ENCODE results near the gene CEP350. TPM values are rescaled to one million over a fixed set of nuclear protein-coding genes. Genes with fewer than 3 reads are reported as not detected.

The CEP350 gene
- total RNA-seq, 1 experiment from 2014 or later: 17.1 TPM

DNA sequence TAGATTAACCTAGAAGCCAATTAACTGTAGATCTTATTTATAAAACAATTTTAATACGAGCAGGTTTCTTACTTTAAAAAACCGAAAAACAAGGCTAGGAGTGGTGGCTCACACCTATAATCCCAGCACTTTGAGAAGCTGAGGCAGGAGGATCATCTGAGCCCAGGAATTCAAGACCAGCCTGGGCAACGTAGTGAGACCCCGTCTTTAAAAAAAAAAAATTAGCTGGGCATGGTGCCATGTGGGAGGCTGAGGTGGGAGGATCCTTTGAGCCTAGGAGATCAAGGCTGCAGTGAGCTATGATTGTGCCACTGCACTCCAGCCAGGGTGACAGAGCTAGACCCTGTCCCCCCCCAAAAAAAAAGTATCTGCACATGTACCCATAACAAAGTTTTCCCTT is 110.8 kb downstream of the CEP350 start:
- CTCF ChIA-PET: no interaction called here
- no peak for ATAC-seq
- H3K4me3 ChIP-seq (ENCODE audit: low read length): no peak overlapping the region

DNA sequence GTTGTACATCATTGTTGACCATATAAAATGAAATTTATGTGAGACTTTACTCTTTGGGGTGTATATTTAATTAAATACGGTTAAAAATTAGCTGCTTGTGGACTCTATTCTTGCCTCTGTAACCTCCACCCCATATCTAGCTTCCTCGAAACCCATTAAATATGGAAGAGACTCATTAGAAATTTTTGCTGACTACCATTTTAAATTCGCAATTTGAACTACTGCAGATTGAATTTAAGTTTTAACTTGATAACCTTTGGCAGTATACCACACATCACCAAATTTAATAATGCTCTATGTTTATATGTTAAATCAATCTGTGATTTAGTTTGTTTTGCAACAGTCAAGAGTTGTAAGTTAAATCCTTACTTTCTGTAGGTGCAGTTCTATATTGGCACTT is 111.5 kb downstream of the CEP350 start:
- no peaks in the 10 kb centered on the region for H3K9me3 ChIP-seq (ENCODE audit: low read length)
- TF ChIP-seq EZH2 (IDR thresholded peaks at IDR 0.05; ENCODE audit: low read length, unreplicated experiment): no peak
- no peaks in the 10 kb centered on the region for H3K27me3 ChIP-seq (ENCODE audit: low read length)
- no peak overlapping the region for H3K4me3 ChIP-seq (ENCODE audit: low read length)
- H3K79me2 ChIP-seq (ENCODE audit: low read length): no peaks in the 10 kb centered on the region
- H3K27ac ChIP-seq (ENCODE audit: low read length): no peak overlapping the region
- H2AFZ ChIP-seq (ENCODE audit: low read length): no peak overlapping the region
- H3K36me3 ChIP-seq (ENCODE audit: low read depth, low read length): peaks cover 5% of the 10 kb centered on the region; the same call in 1 of the 2 replicates
- ATAC-seq: no peak
- H3K4me2 ChIP-seq (ENCODE audit: low read length): no peak overlapping the region
- ChIA-PET POLR2A (ENCODE audit: unreplicated experiment) (no interaction called here), CTCF (no interaction called here)
- BruUV-seq (replicated peaks): no TSS peak
- H4K20me1 ChIP-seq (ENCODE audit: low read length): no peaks in the 10 kb centered on the region
- no peak for DNase-seq
- no peak overlapping the region for H3K9ac ChIP-seq (ENCODE audit: low read length)
- no peaks in the 10 kb centered on the region for H3F3A ChIP-seq (ENCODE audit: low read length, unreplicated experiment)
- no peaks in the 10 kb centered on the region for H3K4me1 ChIP-seq (ENCODE audit: insufficient read depth, low read length)
- no peaks in the 10 kb centered on the region for H3K9me2 ChIP-seq (replicated peaks; ENCODE audit: low read length)
- intact Hi-C loops (cut with micrococcal nuclease): no loop called here

More for the DNA sequence above, 110.8 kb downstream of the CEP350 start:
- Histone ChIP-seq H3K27ac (ENCODE audit: low read length) (no peak overlapping the region), H2AFZ (ENCODE audit: low read length) (no peak overlapping the region), H3K36me3 (ENCODE audit: low read depth, low read length) (peaks cover 5% of the 10 kb centered on the region; the same call in 1 of the 2 replicates), H3K9me3 (ENCODE audit: low read length) (no peaks in the 10 kb centered on the region), H3K79me2 (ENCODE audit: low read length) (no peaks in the 10 kb centered on the region), H3F3A (ENCODE audit: low read length, unreplicated experiment) (no peaks in the 10 kb centered on the region), H3K9me2 (replicated peaks; ENCODE audit: low read length) (no peaks in the 10 kb centered on the region), H3K27me3 (ENCODE audit: low read length) (no peaks in the 10 kb centered on the region), H3K4me1 (ENCODE audit: insufficient read depth, low read length) (no peaks in the 10 kb centered on the region), H4K20me1 (ENCODE audit: low read length) (no peaks in the 10 kb centered on the region), H3K9ac (ENCODE audit: low read length) (no peak overlapping the region), H3K4me2 (ENCODE audit: low read length) (no peak overlapping the region)
- POLR2A ChIA-PET (ENCODE audit: unreplicated experiment): no interaction called here
- intact Hi-C loops (cut with micrococcal nuclease): no loop called here
- no peak for DNase-seq
- TF ChIP-seq EZH2 (IDR thresholded peaks at IDR 0.05; ENCODE audit: low read length, unreplicated experiment): no peak
- TF ChIP-seq, protein P1, sequence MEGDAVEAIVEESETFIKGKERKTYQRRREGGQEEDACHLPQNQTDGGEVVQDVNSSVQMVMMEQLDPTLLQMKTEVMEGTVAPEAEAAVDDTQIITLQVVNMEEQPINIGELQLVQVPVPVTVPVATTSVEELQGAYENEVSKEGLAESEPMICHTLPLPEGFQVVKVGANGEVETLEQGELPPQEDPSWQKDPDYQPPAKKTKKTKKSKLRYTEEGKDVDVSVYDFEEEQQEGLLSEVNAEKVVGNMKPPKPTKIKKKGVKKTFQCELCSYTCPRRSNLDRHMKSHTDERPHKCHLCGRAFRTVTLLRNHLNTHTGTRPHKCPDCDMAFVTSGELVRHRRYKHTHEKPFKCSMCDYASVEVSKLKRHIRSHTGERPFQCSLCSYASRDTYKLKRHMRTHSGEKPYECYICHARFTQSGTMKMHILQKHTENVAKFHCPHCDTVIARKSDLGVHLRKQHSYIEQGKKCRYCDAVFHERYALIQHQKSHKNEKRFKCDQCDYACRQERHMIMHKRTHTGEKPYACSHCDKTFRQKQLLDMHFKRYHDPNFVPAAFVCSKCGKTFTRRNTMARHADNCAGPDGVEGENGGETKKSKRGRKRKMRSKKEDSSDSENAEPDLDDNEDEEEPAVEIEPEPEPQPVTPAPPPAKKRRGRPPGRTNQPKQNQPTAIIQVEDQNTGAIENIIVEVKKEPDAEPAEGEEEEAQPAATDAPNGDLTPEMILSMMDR (conservative IDR thresholded peaks at IDR 0.05; ENCODE audit: low read depth, low read length): no peak
- TF ChIP-seq EZH2phosphoT487 (IDR thresholded peaks at IDR 0.05; ENCODE audit: borderline replicate concordance, low read length): no peak
- BruUV-seq (replicated peaks): no TSS peak

DNA sequence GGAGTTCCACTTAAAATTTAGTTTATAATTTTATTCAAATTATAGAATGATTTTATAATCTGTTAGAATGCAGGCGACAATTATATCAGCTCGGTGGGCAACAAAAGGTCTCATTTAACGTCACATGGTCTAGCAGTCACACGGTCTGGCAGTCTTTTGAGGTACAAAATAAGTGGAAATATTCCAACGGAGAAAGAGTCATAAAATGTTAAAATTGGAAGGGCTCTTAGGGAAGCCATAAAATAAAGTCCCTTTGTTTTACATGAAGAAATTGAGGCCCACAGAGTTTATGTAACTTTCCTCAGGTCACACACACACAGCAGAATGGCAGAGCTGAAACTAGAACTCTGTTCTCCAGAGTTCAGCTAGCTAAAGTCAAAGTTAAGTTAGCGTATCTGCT is 115.7 kb downstream of the CEP350 start:
- no peaks in the 10 kb centered on the region for H3K4me1 ChIP-seq (ENCODE audit: insufficient read depth, low read length)
- H3K79me2 ChIP-seq (ENCODE audit: low read length): no peaks in the 10 kb centered on the region
- POLR2A ChIA-PET (ENCODE audit: unreplicated experiment): no interaction called here
- CTCF ChIA-PET: no interaction called here
- no peak for TF ChIP-seq EZH2phosphoT487 (IDR thresholded peaks at IDR 0.05; ENCODE audit: borderline replicate concordance, low read length)
- TF ChIP-seq, protein P1 (conservative IDR thresholded peaks at IDR 0.05; ENCODE audit: low read depth, low read length): no peak
- no peak for TF ChIP-seq EZH2 (IDR thresholded peaks at IDR 0.05; ENCODE audit: low read length, unreplicated experiment)
- no peaks in the 10 kb centered on the region for H3F3A ChIP-seq (ENCODE audit: low read length, unreplicated experiment)
- H4K20me1 ChIP-seq (ENCODE audit: low read length): no peaks in the 10 kb centered on the region
- no peak for ATAC-seq
- H3K4me2 ChIP-seq (ENCODE audit: low read length): no peak overlapping the region
- H3K36me3 ChIP-seq (ENCODE audit: low read depth, low read length): peaks cover 11% of the 10 kb centered on the region; the same call in 1 of the 2 replicates
- H3K27ac ChIP-seq (ENCODE audit: low read length): no peak overlapping the region
- no peaks in the 10 kb centered on the region for H3K9me2 ChIP-seq (replicated peaks; ENCODE audit: low read length)
- DNase-seq: no peak
- no TSS peak for BruUV-seq (replicated peaks)
- no peak overlapping the region for H3K9ac ChIP-seq (ENCODE audit: low read length)
- H3K9me3 ChIP-seq (ENCODE audit: low read length): no peaks in the 10 kb centered on the region
- intact Hi-C loops (cut with micrococcal nuclease): no loop called here
- H3K27me3 ChIP-seq (ENCODE audit: low read length): no peaks in the 10 kb centered on the region
- H3K4me3 ChIP-seq (ENCODE audit: low read length): no peak overlapping the region
- H2AFZ ChIP-seq (ENCODE audit: low read length): no peak overlapping the region

Measured in PC-3 (cell line).